Measurements from ENCODE around the gene UFD1. TPM values are rescaled to one million over a fixed set of nuclear protein-coding genes. Genes with fewer than 3 reads are reported as not detected.
A peak's percentile ranks its signal among the peaks of the same experiment; 100 is the strongest.

The UFD1 gene
- total and polyA plus RNA-seq, 9 of the 15 experiments (the other 6 are each of a cell fraction or from before 2014, with no cell fraction given): 238 to 645 (median 363) TPM

- TF ChIP-seq STAT5B (CRISPR knock-in tag; IDR thresholded peaks at IDR 0.05) (no peak), ZNF324 (CRISPR knock-in tag; IDR thresholded peaks at IDR 0.05) (no peak)
- TF ChIP-seq, protein P1, sequence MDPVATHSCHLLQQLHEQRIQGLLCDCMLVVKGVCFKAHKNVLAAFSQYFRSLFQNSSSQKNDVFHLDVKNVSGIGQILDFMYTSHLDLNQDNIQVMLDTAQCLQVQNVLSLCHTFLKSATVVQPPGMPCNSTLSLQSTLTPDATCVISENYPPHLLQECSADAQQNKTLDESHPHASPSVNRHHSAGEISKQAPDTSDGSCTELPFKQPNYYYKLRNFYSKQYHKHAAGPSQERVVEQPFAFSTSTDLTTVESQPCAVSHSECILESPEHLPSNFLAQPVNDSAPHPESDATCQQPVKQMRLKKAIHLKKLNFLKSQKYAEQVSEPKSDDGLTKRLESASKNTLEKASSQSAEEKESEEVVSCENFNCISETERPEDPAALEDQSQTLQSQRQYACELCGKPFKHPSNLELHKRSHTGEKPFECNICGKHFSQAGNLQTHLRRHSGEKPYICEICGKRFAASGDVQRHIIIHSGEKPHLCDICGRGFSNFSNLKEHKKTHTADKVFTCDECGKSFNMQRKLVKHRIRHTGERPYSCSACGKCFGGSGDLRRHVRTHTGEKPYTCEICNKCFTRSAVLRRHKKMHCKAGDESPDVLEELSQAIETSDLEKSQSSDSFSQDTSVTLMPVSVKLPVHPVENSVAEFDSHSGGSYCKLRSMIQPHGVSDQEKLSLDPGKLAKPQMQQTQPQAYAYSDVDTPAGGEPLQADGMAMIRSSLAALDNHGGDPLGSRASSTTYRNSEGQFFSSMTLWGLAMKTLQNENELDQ (CRISPR knock-in tag; IDR thresholded peaks at IDR 0.05; ENCODE audit: borderline replicate concordance): no peak
Measured at GRCh38 chr22:19516378-19517170, 37.6 kb upstream of the UFD1 start (continued).

GRCh38 chr22:19515654-19516377, 36.8 kb upstream of the UFD1 start:
- Histone ChIP-seq H4K20me1 (replicated peaks; ENCODE audit: control insufficient read depth, insufficient read depth, low read length) (peaks cover 11% of the 10 kb centered on the region), H3K9me3 (replicated peaks; ENCODE audit: control insufficient read depth, insufficient read depth, low read depth, low read length) (no peaks in the 10 kb centered on the region), H3K36me3 (ENCODE audit: control insufficient read depth, insufficient read depth, low read length) (peaks cover 100% of the 10 kb centered on the region), H3K79me2 (ENCODE audit: control insufficient read depth, insufficient read depth, low read length) (no peaks in the 10 kb centered on the region), H3K4me1 (replicated peaks in 1 of 2; ENCODE audit: control insufficient read depth in 2 of 2, insufficient read depth in 2 of 2, low read length in 2 of 2) (peaks cover 0 to 9% of the 10 kb centered on the region in 2 experiments; a peak in 1 of 5 replicates), H3K9me1 (ENCODE audit: control insufficient read depth, insufficient read depth, low read length) (peaks cover 7% of the 10 kb centered on the region), H3K27ac (ENCODE audit: extremely low read depth, low read depth, low read length) (no peak overlapping the region), H3K4me3 (no peak overlapping the region), H3K9ac (ENCODE audit: insufficient read depth in 1 of 2, low read depth in 2 of 2, low read length in 2 of 2) (peak overlapping the region in 1 of 2 experiments; percentile 54; a peak in 1 of 4 replicates), H2AFZ (ENCODE audit: low read depth, low read length) (no peak overlapping the region), H3K4me2 (ENCODE audit: insufficient read depth, low read length) (no peak overlapping the region), H3K27me3 (ENCODE audit: control insufficient read depth in 2 of 2, insufficient read depth in 2 of 2, low read length in 2 of 2) (no peaks in the 10 kb centered on the region)
- in situ Hi-C loops (cut with MboI) (no loop called here), intact Hi-C loops (cut with micrococcal nuclease) (no loop called here)
- ATAC-seq (no peak), FAIRE-seq (no peak), DNase-seq (ENCODE audit: extremely low read depth in 1 of 4, low spot score in 3 of 4) (peak in 1 of 4 experiments; percentile 47)
- TSS peak; percentile 9 for BruUV-seq (replicated peaks)
- 93% methylated on average over 12 of the region's 12 CpGs for WGBS (ENCODE audit: insufficient coverage, low coverage, missing lambda C conversion rate)
- CTCF ChIA-PET (ENCODE audit: low intra/inter-chr PET ratio): no interaction called here
- POLR2A ChIA-PET: interaction anchor here (0.6 to 4.6 kb wide), 9 partner anchors 9 to 337 kb away, joined by 3 to 33 read pairs (median 4); partner anchors contain the start of genes CDC45 and SLC25A1
- TF ChIP-seq, protein P2, sequence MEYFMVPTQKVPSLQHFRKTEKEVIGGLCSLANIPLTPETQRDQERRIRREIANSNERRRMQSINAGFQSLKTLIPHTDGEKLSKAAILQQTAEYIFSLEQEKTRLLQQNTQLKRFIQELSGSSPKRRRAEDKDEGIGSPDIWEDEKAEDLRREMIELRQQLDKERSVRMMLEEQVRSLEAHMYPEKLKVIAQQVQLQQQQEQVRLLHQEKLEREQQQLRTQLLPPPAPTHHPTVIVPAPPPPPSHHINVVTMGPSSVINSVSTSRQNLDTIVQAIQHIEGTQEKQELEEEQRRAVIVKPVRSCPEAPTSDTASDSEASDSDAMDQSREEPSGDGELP (CRISPR knock-in tag; IDR thresholded peaks at IDR 0.05; ENCODE audit: borderline replicate concordance): peak; percentile 54; the same call in 1 of the 2 replicates
- TF ChIP-seq POLR2AphosphoS5 (IDR thresholded peaks at IDR 0.05; ENCODE audit: control insufficient read depth, insufficient read depth, low read depth, low read length) (peak; percentile 57), SUPT5H (IDR thresholded peaks at IDR 0.05) (peak; percentile 61; the same call in 1 of the 2 replicates), BCL6 (CRISPR knock-in tag; IDR thresholded peaks at IDR 0.05) (no peak), ZNF143 (CRISPR knock-in tag; IDR thresholded peaks at IDR 0.05) (0 out of 2 replicates have a peak, but pooled peaks have one; percentile 0), CBX1 (IDR thresholded peaks at IDR 0.05; ENCODE audit: low read depth) (peak; percentile 54; the same call in 1 of the 2 replicates), ESRRA (IDR thresholded peaks at IDR 0.05; ENCODE audit: borderline replicate concordance, low read depth) (peak; percentile 82)
- TF ChIP-seq, protein P3, sequence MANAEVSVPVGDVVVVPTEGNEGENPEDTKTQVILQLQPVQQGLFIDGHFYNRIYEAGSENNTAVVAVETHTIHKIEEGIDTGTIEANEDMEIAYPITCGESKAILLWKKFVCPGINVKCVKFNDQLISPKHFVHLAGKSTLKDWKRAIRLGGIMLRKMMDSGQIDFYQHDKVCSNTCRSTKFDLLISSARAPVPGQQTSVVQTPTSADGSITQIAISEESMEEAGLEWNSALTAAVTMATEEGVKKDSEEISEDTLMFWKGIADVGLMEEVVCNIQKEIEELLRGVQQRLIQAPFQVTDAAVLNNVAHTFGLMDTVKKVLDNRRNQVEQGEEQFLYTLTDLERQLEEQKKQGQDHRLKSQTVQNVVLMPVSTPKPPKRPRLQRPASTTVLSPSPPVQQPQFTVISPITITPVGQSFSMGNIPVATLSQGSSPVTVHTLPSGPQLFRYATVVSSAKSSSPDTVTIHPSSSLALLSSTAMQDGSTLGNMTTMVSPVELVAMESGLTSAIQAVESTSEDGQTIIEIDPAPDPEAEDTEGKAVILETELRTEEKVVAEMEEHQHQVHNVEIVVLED (CRISPR knock-in tag; IDR thresholded peaks at IDR 0.05): no peak
